Loucy (cell line): Measurements from ENCODE around the gene VGLL1.

ENCODE experiments used
- H2AFZ ChIP-seq: fragments of 200-600 bp; sonication (generic); 2 replicates; pipeline ENCODE4 v1.6.0; 2016; ENCODE audit warnings: antibody characterized with exemption, mild to moderate bottlenecking, low read length, moderate library complexity
- H3F3A ChIP-seq: fragments of 200-600 bp; 2 replicates; pipeline ENCODE4 v1.6.0; 2016; ENCODE audit warnings: antibody characterized with exemption, low read depth, mild to moderate bottlenecking
- H3K27me3 ChIP-seq: fragments of 200-600 bp; sonication (generic); 2 replicates; pipeline ENCODE4 v1.6.1; 2014; ENCODE audit warnings: low read length, mild to moderate bottlenecking; ENCODE audit not compliant: insufficient read depth, poor library complexity, severe bottlenecking
- H3K36me3 ChIP-seq: fragments of 200-600 bp; sonication (generic); 2 replicates; pipeline ENCODE4 v1.6.1; 2016; ENCODE audit warnings: low read length; ENCODE audit not compliant: insufficient read depth
- H3K4me1 ChIP-seq: fragments of 200-600 bp; sonication (generic); 2 replicates; pipeline ENCODE4 v1.5.1; 2014; ENCODE audit warnings: low read length, mild to moderate bottlenecking; ENCODE audit not compliant: insufficient read depth, poor library complexity, severe bottlenecking
- H3K4me2 ChIP-seq: fragments of 200-600 bp; sonication (generic); 2 replicates; pipeline ENCODE4 v1.6.0; 2014; ENCODE audit warnings: antibody characterized with exemption, low read length, low read depth, mild to moderate bottlenecking; ENCODE audit not compliant: poor library complexity, severe bottlenecking
- H3K4me3 ChIP-seq: fragments of 200-600 bp; sonication (generic); 2 replicates; pipeline ENCODE4 v1.5.1; 2014; ENCODE audit warnings: low read length, mild to moderate bottlenecking, mixed read lengths; ENCODE audit not compliant: poor library complexity, severe bottlenecking
- H3K79me2 ChIP-seq: fragments of 200-600 bp; sonication (generic); 2 replicates; pipeline ENCODE4 v1.6.1; 2014; ENCODE audit warnings: low read length; ENCODE audit not compliant: insufficient read depth
- H3K9ac ChIP-seq: fragments of 200-600 bp; sonication (generic); 2 replicates; pipeline ENCODE4 v1.6.0; 2014; ENCODE audit warnings: mild to moderate bottlenecking, low read depth, low read length, moderate library complexity; ENCODE audit not compliant: poor library complexity, severe bottlenecking
- H3K9me2 ChIP-seq: fragments of 200-600 bp; sonication (generic); replicated peaks from 2 replicates; pipeline ENCODE4 v1.6.1; 2016; ENCODE audit warnings: low read depth, low read length, mixed read lengths
- H3K9me3 ChIP-seq: fragments of 200-600 bp; sonication (generic); 2 replicates; pipeline ENCODE4 v1.6.1; 2014; ENCODE audit warnings: mild to moderate bottlenecking, antibody characterized with exemption, low read length, low read depth; ENCODE audit not compliant: insufficient read depth
- H4K20me1 ChIP-seq: fragments of 200-600 bp; sonication (generic); 2 replicates; pipeline ENCODE4 v1.6.0; 2014; ENCODE audit warnings: antibody characterized with exemption, low read length, mild to moderate bottlenecking; ENCODE audit not compliant: insufficient read depth, poor library complexity, severe bottlenecking
- EZH2phosphoT487 ChIP-seq: fragments of 200-600 bp; IDR thresholded peaks from 2 replicates; pipeline ENCODE4 v1.6.1; 2018; ENCODE audit warnings: antibody characterized with exemption, mild to moderate bottlenecking, moderate library complexity, borderline replicate concordance
- TF ChIP-seq, protein P1 (sequence below): fragments of 200-600 bp; sonication (generic); conservative IDR thresholded peaks from 2 replicates; pipeline ENCODE4 v1.5.1; 2014; ENCODE audit warnings: mild to moderate bottlenecking, antibody characterized with exemption, low read length

Gene VGLL1

DNA sequence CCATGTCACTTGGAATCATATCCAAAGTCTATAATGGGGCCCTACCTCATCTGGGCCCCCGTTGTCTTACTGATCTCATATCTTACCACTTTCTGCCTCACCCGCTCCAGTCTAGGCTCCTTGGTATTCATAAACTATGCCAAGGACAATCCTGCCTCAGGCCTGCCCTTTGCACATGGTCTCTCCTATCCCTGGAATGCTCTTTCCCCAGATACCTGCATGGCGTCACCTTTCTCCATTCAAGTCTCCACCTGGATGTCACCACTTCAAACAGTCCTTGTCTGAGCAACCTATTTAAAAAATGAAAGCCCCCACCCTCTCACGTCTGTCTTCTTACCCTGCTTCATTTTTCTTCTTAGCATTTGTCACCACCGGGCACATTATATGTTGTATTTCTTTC is 8.2 kb downstream of the VGLL1 start:
- no peak overlapping the region for H2AFZ ChIP-seq
- no peaks in the 10 kb centered on the region for H3K27me3 ChIP-seq
- H3K9ac ChIP-seq, result no peak overlapping the region
- H4K20me1 ChIP-seq, result no peaks in the 10 kb centered on the region
- no peaks in the 10 kb centered on the region for H3K36me3 ChIP-seq
- no peaks in the 10 kb centered on the region for H3K9me2 ChIP-seq
- no peaks in the 10 kb centered on the region for H3F3A ChIP-seq
- no peaks in the 10 kb centered on the region for H3K79me2 ChIP-seq
- no peaks in the 10 kb centered on the region for H3K4me1 ChIP-seq
- no peaks in the 10 kb centered on the region for H3K9me3 ChIP-seq
- no peak for TF ChIP-seq EZH2phosphoT487
- TF ChIP-seq, protein P1, sequence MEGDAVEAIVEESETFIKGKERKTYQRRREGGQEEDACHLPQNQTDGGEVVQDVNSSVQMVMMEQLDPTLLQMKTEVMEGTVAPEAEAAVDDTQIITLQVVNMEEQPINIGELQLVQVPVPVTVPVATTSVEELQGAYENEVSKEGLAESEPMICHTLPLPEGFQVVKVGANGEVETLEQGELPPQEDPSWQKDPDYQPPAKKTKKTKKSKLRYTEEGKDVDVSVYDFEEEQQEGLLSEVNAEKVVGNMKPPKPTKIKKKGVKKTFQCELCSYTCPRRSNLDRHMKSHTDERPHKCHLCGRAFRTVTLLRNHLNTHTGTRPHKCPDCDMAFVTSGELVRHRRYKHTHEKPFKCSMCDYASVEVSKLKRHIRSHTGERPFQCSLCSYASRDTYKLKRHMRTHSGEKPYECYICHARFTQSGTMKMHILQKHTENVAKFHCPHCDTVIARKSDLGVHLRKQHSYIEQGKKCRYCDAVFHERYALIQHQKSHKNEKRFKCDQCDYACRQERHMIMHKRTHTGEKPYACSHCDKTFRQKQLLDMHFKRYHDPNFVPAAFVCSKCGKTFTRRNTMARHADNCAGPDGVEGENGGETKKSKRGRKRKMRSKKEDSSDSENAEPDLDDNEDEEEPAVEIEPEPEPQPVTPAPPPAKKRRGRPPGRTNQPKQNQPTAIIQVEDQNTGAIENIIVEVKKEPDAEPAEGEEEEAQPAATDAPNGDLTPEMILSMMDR, result no peak
- H3K4me3 ChIP-seq, result no peak overlapping the region
- no peak overlapping the region for H3K4me2 ChIP-seq

DNA sequence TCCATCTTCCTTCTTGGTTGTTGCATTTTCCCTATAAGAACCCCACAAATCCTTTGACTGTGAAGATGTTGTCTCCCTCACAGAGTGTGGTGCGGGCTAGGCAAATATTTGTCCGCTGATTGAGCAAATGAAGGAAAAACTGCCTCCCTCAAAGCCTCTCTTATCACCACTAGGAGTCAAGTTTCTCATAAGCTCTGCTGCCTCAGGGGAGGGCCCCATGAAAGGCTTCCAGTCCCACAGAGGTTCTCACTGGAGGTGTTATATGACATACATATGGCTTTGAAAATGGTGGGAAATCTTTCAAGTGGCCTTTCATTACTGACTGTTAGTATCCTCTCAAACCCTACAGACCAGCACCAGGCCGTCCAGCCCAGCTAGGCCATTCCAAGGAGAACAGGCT is 9.3 kb downstream of the VGLL1 start:
- Histone ChIP-seq H4K20me1 (no peaks in the 10 kb centered on the region), H3K27me3 (no peaks in the 10 kb centered on the region), H3F3A (no peaks in the 10 kb centered on the region)

DNA sequence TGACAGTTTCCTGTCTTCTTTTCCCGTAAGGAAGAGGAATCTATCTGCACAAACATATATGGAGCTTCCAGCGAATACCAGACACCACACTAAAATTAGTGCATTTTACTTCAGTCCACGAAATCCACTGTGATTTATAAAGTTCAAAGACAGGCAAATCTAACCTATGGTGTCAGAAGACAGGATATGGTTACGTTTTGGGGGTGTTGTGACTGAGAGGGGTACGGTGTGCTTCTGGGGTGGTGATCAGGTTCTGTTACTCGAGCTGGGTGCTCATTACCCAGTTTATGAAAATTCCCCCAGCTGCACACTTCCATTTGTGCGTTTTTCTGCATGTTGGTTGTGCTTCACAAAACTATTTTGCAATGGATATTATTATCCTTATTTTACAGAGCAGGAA is 10.3 kb downstream of the VGLL1 start:
- H4K20me1 ChIP-seq, result no peaks in the 10 kb centered on the region
- H3K27me3 ChIP-seq, result no peaks in the 10 kb centered on the region
- H3K4me2 ChIP-seq, result no peak overlapping the region
- no peaks in the 10 kb centered on the region for H3K36me3 ChIP-seq
- H3K9me3 ChIP-seq, result no peaks in the 10 kb centered on the region
- H3F3A ChIP-seq, result no peaks in the 10 kb centered on the region
- TF ChIP-seq, protein P1, result no peak
- TF ChIP-seq EZH2phosphoT487, result no peak
- no peak overlapping the region for H3K9ac ChIP-seq
- no peaks in the 10 kb centered on the region for H3K4me1 ChIP-seq
- H3K9me2 ChIP-seq, result no peaks in the 10 kb centered on the region
- H2AFZ ChIP-seq, result no peak overlapping the region
- H3K4me3 ChIP-seq, result no peak overlapping the region
- no peaks in the 10 kb centered on the region for H3K79me2 ChIP-seq

More for the DNA sequence above, 9.3 kb downstream of the VGLL1 start:
- Histone ChIP-seq H3K9me2 (no peaks in the 10 kb centered on the region), H3K9ac (no peak overlapping the region), H3K4me3 (no peak overlapping the region), H3K4me1 (no peaks in the 10 kb centered on the region), H3K9me3 (no peaks in the 10 kb centered on the region), H3K79me2 (no peaks in the 10 kb centered on the region), H3K36me3 (no peaks in the 10 kb centered on the region), H2AFZ (no peak overlapping the region), H3K4me2 (no peak overlapping the region)
- TF ChIP-seq, protein P1, result no peak
- TF ChIP-seq EZH2phosphoT487, result no peak
